GM12801 (cell line): Measurements from ENCODE around the gene SPON2.

Experiments
- CTCF ChIP-seq: IDR thresholded peaks from one replicate; pipeline ENCODE4 v1.5.1; 2011; ENCODE audit warnings: control low read depth; ENCODE audit not compliant: insufficient read length; ENCODE audit errors: extremely low read depth

SPON2 gene

GRCh38 chr4:1202526-1203011 is 30.2 kb upstream of the SPON2 start:
- TF ChIP-seq CTCF = no peak

- no peak for TF ChIP-seq CTCF
These were observed 29.6 kb upstream of the SPON2 start for GRCh38 chr4:1201851-1202525.

DNA sequence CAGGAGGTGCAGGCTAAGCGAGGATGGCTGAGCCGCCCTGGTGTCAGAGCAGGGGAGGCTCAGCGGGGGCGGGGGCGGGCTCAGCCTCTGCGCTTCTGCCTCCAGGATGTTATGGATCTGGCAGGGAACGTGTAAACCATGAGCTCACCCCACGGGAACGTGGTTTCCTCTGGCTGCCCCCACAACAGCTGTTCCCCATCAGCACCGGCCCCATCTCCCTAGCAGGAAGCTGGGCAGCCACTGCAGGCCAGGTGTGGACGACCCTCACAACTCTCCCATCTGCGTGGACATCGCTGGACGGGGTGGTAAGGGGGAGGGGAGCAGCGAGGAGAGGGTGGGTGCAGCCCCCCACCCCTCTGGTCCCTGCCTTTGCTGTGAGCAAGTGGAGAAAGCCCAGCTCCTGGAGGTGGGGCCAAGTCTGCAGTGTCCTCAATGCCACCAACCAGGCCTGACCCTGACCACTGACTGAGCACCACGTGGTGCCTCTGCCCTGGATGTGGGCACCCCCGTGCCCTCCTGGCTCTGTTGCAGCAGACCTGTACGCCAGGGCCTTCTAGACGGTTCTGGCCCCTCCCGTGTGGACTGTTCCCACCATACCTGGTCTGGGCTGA is 28.1 kb upstream of the SPON2 start:
- TF ChIP-seq CTCF = no peak

GRCh38 chr4:1199556-1200331 is 27.4 kb upstream of the SPON2 start:
- no peak for TF ChIP-seq CTCF

- TF ChIP-seq CTCF = no peak
These were observed 25.9 kb upstream of the SPON2 start for GRCh38 chr4:1198098-1198844.

DNA sequence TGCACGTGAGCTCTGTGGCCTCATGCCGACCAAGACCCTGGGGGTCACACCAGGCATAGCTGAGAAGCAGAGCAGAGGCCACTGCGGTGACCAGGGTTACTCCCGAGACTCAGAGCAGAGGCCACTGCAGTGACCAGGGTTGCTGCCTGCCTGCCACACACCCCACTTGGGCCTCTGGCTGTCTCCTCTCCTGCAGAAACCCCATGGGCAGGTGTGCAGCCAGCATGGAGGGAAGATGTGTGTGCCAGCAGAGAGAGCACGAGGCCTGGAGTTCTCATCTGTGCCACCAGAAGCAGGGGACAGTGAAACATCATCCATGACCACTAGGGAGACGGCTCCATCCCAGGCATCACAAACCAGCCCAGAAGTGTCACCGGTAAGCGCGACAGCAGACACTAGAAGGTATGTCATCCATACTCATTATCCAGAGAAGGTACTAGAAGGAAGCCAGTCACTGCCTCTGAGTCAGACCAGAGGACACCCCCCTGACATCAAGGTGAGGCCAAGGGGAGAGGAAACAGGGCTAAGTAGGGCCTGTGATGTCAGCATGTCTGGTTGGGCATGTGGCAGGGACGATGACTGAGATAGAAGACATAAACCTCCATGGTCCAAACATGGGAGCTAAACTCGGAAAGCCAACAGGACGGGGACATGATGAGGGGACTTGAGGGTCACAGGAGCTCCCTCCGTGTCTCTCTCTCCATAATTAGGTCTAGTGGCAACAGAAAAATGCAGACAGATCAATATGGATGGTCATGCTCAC is 24.2 kb upstream of the SPON2 start:
- no peak for TF ChIP-seq CTCF
